Measurements from ENCODE around the gene MAL. TPM values are rescaled to one million over a fixed set of nuclear protein-coding genes. Genes with fewer than 3 reads are reported as not detected.
"Not testable (repeated sequence)": the region's sequence is repeated elsewhere in the genome, so short reads cannot be mapped to it uniquely, and the experiment has no call there.

Gene MAL
- total RNA-seq, 1 donor from 2014 or later: 19.2 TPM

- DNase-seq (ENCODE audit: low spot score): not testable (repeated sequence)
These were observed 72.8 kb downstream of the MAL start for GRCh38 chr2:95098273-95098672.

- DNase-seq (ENCODE audit: low spot score): no peak
These were observed 74.4 kb downstream of the MAL start for GRCh38 chr2:95099910-95100309.

Other genes starting within 250 kb of the MAL start
- gene TEKT4, start 154.3 kb upstream of the MAL start, total RNA-seq: not detected
- 52.1 TPM for gene MRPS5, start 96.1 kb downstream of the MAL start, total RNA-seq
- 33.3 TPM for gene ZNF514, start 134.1 kb downstream of the MAL start, total RNA-seq
- gene ZNF2, start 140.1 kb downstream of the MAL start, total RNA-seq: 4.5 TPM
- 5.3 TPM for gene ZNF892, start 181.8 kb downstream of the MAL start, total RNA-seq
- gene PROM2, start 248.7 kb downstream of the MAL start, total RNA-seq: 176 TPM

Measured in ureter (tissue), 1 donor.